ENCODE data around the gene DGAT2L6. TPM values are rescaled to one million over a fixed set of nuclear protein-coding genes. Genes with fewer than 3 reads are reported as not detected.
"Not testable (repeated sequence)": the region's sequence is repeated elsewhere in the genome, so short reads cannot be mapped to it uniquely, and the experiment has no call there.

Gene DGAT2L6
- polyA plus RNA-seq, 3 donors from 2014 or later, result not detected

DNA sequence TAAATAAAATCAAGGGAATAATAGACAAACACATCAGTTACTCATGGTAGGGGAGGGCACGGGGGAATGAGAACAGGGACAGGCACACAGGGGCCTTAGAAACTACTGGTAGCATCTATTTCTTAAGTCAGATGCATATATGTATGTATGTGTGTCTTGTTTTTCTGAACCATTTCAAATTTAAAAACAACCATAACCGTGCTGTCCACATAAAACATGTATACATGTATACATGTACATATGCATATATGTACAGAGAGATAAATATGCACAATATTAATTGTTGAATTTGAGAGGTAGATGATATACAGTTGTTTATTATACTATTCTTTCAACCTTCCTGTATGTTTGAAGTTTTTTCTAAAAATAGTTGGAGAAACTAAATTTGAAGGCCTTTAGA, 49.4 kb downstream of the DGAT2L6 start:
- H3K27ac Mint-ChIP-seq, result no peak overlapping the region

DNA sequence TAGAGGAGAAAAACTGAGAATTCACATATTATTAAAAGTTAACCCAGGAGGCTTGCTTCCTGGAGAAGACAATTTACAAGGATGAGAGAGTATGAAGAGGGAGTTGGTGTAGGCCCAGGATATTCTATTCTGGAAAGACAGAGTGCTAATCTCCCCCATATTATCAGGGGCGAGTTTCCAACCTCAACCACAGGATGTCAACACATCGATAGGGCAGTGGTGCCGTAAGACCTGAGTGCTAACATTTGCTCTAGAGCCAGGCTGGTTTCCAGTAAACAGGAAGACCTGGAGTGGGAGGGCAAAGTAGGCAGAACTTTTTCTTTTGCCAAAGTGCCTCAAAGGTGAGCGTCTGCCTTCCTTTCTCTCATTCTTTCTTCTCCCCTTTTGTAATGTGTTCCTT, 54.4 kb downstream of the DGAT2L6 start:
- Mint-ChIP-seq H3K36me3 (no peaks in the 10 kb centered on the region), H3K4me1 (peaks cover 0 to 8% of the 10 kb centered on the region in 2 donors), H3K27ac (no peak overlapping the region), H3K27me3 (ENCODE audit: low read depth in 3 of 3) (peaks cover 0 to 7% (median 3%) of the 10 kb centered on the region in 3 donors), H3K4me3 (no peak overlapping the region), H3K9me3 (no peaks in the 10 kb centered on the region)
- DNase-seq, result no peak

More for the DNA sequence above, 49.4 kb downstream of the DGAT2L6 start:
- H3K4me1 Mint-ChIP-seq, result peaks cover 0 to 3% of the 10 kb centered on the region in 2 donors
- no peaks in the 10 kb centered on the region for H3K9me3 Mint-ChIP-seq
- H3K36me3 Mint-ChIP-seq, result no peaks in the 10 kb centered on the region
- H3K4me3 Mint-ChIP-seq, result no peak overlapping the region
- H3K27me3 Mint-ChIP-seq (ENCODE audit: low read depth in 3 of 3), result peaks cover 1 to 5% (median 2%) of the 10 kb centered on the region in 3 donors
- no peak for DNase-seq

DNA sequence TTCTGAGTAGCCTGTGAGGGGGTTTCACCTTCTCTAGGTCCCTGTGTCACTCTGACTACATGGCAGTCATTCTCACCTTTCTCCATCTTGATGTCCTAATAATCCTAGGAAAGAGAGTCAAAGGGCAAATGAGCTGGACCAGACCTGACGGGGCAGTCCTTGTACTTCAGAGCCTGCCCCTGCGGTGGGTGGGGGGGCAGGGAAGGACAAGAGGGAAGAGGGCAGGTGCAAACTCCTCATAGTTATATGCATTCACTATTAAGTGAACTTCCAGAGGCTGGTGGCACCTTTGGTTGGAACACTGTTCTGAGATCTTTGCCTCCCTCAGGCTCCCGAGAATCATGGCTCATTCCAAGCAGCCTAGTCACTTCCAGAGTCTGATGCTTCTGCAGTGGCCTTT, 57.1 kb downstream of the DGAT2L6 start, which contains the start of gene AWAT1:
Gene AWAT1 (plus strand): TSS at position 301 of the 400 bp plus-strand sequence. CDS start 41 bp downstream, at position 342.
- no peak for DNase-seq
- no peak within 1 kb of the TSS for H3K4me3 Mint-ChIP-seq
- no peaks in the 10 kb centered on the region for H3K9me3 Mint-ChIP-seq
- H3K4me1 Mint-ChIP-seq, result peaks cover 0 to 8% of the 10 kb centered on the region in 2 donors
- H3K36me3 Mint-ChIP-seq, result no peaks in the 10 kb centered on the region
- H3K27me3 Mint-ChIP-seq (ENCODE audit: low read depth in 3 of 3), result peaks cover 0 to 10% (median 3%) of the 10 kb centered on the region in 3 donors
- no peak within 1 kb of the TSS for H3K27ac Mint-ChIP-seq

DNA sequence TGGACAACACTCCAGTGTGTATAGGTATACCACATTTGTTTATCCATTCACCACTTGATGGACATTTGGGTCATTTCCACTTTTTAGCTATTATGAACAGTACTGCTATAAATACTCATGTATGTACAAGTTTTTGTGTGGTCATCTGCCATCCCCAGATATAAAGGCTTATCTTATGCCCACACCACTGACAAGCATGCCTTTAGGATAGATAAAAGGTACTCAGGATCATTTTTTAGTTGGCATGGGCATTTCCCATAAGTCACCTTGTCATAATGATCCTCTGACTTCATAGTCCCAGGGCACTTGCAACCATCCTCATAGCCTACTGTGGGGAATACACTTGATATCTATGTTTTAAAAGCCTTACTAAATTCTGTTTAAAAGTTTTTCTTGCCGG, 63.5 kb downstream of the DGAT2L6 start:
- Mint-ChIP-seq H3K4me1 (no peaks in the 10 kb centered on the region), H3K27ac (no peak overlapping the region), H3K27me3 (ENCODE audit: low read depth in 3 of 3) (peaks cover 0 to 9% (median 3%) of the 10 kb centered on the region in 3 donors), H3K4me3 (no peak overlapping the region), H3K9me3 (no peaks in the 10 kb centered on the region), H3K36me3 (no peaks in the 10 kb centered on the region)
- DNase-seq, result no peak

DNA sequence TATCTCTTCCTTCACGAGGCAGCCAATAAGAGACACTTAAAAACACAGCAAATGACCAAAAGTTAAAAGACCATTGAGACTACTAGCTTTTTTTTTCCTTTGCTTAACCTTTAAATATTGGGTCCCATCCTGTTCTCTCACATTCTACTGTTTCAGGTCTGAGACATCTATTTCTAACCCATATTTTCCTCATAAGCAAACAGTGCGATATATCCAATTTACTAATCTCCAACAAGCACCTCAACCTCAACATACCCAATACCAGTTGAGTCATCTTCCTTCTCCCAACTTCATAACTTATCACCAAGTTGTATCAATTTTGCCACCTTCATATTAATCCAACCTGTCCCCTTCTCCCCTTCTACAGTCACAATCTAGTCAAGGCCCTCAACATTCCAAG, 64.2 kb downstream of the DGAT2L6 start:
- H3K4me3 Mint-ChIP-seq, result no peak overlapping the region
- H3K4me1 Mint-ChIP-seq, result no peaks in the 10 kb centered on the region
- no peak overlapping the region for H3K27ac Mint-ChIP-seq
- no peaks in the 10 kb centered on the region for H3K36me3 Mint-ChIP-seq
- no peaks in the 10 kb centered on the region for H3K9me3 Mint-ChIP-seq
- no peak for DNase-seq
- peaks cover 0 to 9% (median 3%) of the 10 kb centered on the region in 3 donors for H3K27me3 Mint-ChIP-seq (ENCODE audit: low read depth in 3 of 3)

DNA sequence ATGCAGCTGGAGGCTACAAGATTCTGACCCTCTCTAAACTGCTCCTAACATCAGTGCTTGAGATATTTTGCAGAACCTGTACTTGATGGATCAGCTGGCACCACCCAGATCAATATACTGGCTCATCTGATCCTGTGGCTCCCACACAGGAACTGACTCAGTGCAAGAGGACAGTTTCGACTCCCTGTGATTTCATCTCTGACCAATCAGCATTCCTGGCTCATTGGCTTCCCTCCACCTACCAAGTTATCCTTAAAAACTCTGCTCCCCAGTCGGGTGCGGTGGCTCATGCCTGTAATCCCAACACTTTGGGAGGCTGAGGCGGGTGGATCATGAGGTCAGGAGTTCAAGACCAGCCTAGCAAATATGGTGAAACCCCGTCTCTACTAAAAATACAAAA, 66.3 kb downstream of the DGAT2L6 start:
- H3K9me3 Mint-ChIP-seq; H3K27me3 Mint-ChIP-seq (ENCODE audit: low read depth in 3 of 3); H3K4me1 Mint-ChIP-seq; DNase-seq; H3K36me3 Mint-ChIP-seq; H3K4me3 Mint-ChIP-seq; H3K27ac Mint-ChIP-seq: not testable (repeated sequence)

DNA sequence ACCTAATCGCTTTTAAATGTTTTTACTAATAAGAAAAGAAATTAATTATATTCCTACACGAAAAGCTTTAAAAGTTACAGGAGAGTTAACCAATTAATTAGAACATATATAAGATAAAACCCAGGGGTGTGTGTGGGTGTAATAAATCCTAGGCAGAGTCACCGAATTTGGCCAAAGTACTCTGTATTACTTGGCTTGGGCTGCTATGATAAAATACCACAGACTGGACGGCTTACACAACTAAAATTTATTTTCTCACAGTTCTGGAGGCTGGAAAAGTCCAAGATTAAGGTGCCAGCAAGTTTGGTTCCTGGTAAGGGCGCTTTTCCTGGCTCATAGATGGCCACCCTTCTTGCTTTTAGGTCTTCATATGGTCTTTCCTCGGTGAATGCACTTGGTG, 67.6 kb downstream of the DGAT2L6 start:
- Mint-ChIP-seq H3K27ac (no peak overlapping the region), H3K4me1 (no peaks in the 10 kb centered on the region), H3K9me3 (no peaks in the 10 kb centered on the region), H3K36me3 (no peaks in the 10 kb centered on the region), H3K27me3 (ENCODE audit: low read depth in 3 of 3) (peaks cover 0 to 6% (median 3%) of the 10 kb centered on the region in 3 donors), H3K4me3 (no peak overlapping the region)
- no peak for DNase-seq

DNA sequence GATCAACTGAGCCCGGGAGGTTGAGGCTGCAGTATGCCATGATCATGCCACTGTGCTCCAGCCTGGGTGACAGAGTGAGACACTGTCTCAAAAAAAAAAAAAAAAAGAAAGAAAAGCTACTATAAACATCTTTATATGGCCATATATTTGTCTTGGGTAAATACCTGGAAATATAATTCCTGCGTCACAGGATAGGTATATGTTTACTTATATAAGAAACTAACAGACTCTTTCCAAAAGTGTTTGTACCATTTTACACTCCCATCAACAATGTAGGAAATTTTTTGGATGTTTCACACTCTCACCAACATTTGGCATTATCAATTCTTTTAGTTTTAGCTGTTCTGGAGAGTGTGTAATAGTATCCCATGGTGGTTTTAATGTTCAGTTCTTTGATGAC, 70.0 kb downstream of the DGAT2L6 start:
- Mint-ChIP-seq H3K4me1 (no peaks in the 10 kb centered on the region), H3K36me3 (peaks cover 0 to 2% (median 0%) of the 10 kb centered on the region in 3 donors), H3K27ac (no peak overlapping the region), H3K27me3 (ENCODE audit: low read depth in 3 of 3) (peaks cover 0 to 4% (median 0%) of the 10 kb centered on the region in 3 donors), H3K9me3 (no peaks in the 10 kb centered on the region), H3K4me3 (no peak overlapping the region)
- no peak for DNase-seq

DNA sequence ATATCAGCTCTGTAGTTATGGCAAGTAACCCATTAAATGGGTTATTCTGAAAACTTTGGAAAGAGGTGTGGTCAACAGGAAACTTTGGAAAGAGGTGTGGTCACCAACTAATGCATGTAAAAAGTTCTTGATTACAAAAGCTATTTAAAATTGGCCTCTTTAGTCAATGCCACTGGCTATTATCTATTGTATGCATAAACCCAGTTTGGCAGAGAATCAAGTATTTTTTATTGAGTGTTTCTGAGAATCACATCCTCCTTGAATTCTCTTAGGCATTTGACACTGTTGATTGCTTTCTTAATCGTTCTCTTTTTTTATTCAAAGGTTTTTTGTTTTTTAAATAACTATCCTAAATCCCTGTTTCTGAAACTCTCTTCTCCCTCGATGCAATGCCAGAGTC, 75.2 kb downstream of the DGAT2L6 start:
- DNase-seq, result no peak
- H3K4me1 Mint-ChIP-seq, result no peaks in the 10 kb centered on the region
- no peak overlapping the region for H3K27ac Mint-ChIP-seq
- peaks cover 0 to 14% (median 2%) of the 10 kb centered on the region in 3 donors for H3K36me3 Mint-ChIP-seq
- no peaks in the 10 kb centered on the region for H3K9me3 Mint-ChIP-seq
- no peak overlapping the region for H3K4me3 Mint-ChIP-seq
- H3K27me3 Mint-ChIP-seq (ENCODE audit: low read depth in 3 of 3), result peaks cover 0 to 4% (median 4%) of the 10 kb centered on the region in 3 donors

DNA sequence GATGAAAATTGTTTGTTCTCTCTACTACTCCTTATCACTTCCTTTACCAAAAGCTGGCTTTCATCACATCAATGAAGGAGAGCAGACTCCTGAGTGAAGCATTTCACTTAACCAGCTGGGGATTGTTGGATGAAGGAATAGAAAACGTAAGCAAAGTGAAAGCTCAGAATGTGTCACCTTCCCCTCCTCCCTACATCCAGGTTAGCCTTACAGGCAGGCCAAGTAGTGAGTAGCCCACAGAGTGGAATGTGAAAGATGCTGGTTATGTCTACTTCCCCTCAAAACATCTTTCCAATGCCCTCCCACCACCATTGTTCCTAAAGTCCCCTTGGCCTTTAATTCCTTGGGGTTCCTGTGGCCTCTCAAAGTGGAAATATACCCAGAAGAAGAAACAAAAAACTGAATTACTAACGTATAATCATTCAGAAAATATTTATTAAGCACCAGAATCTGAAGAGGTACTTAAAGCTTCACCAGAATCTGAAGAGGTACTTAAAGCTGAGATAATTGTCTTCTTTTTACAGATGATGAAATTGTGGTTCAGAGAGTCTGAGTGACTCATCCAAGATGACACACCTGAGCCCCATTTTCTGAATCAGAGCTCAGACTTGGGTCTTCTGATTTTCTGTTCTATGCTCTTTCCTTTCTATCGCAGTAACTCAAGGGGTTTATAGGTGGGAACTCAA, 76.2 kb downstream of the DGAT2L6 start:
- Mint-ChIP-seq H3K36me3 (peaks cover 0 to 14% (median 2%) of the 10 kb centered on the region in 3 donors), H3K27ac (no peak overlapping the region)
- DNase-seq, result no peak

DNA sequence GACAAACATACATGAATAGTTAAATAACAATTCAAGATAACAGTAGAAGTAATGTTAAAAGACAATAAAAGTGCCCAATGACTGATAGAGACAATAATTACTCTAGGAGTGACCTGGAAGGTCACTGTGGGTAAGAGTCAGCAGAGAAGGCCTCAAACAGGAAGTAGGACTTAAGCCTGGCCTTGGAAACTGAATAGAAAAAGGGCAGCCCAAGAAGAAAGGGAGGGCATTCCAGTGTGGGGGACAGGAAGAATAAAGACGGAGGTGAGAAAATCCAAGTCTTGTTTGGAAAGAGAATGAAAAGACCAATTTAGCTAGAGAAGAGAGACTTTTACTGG, 76.7 kb downstream of the DGAT2L6 start:
- Mint-ChIP-seq H3K27ac (no peak overlapping the region), H3K36me3 (peaks cover 0 to 14% (median 2%) of the 10 kb centered on the region in 3 donors), H3K27me3 (ENCODE audit: low read depth in 3 of 3) (peaks cover 0 to 4% (median 0%) of the 10 kb centered on the region in 3 donors), H3K4me1 (no peaks in the 10 kb centered on the region), H3K4me3 (no peak overlapping the region), H3K9me3 (no peaks in the 10 kb centered on the region)
- no peak for DNase-seq

More for the DNA sequence above, 76.2 kb downstream of the DGAT2L6 start:
- H3K27me3 Mint-ChIP-seq (ENCODE audit: low read depth in 3 of 3), result peaks cover 0 to 4% (median 0%) of the 10 kb centered on the region in 3 donors
- H3K9me3 Mint-ChIP-seq, result no peaks in the 10 kb centered on the region
- no peaks in the 10 kb centered on the region for H3K4me1 Mint-ChIP-seq
- H3K4me3 Mint-ChIP-seq, result no peak overlapping the region

DNA sequence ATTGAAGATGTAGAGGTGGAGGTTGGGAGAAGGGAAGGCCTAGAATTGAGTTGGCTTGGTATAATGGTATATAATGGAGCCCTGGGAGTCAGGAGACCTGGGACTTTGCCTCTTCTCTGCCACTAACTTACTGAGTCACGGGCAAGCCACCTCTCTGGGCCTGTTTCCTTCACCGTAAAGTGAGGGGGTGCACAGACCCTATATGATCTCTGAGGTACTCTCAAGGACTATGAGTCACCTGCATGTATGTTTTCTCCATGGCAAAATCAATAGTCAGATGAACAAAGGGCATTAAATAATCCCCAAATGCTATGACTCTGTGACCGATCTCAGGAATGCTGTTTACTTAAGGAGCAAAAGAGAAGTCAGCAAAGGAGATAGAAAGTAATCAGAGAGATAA, 77.6 kb downstream of the DGAT2L6 start:
- Mint-ChIP-seq H3K36me3 (peaks cover 0 to 14% (median 2%) of the 10 kb centered on the region in 3 donors), H3K27me3 (ENCODE audit: low read depth in 3 of 3) (peaks cover 0 to 4% (median 2%) of the 10 kb centered on the region in 3 donors), H3K27ac (no peak overlapping the region), H3K4me3 (no peak overlapping the region), H3K9me3 (no peaks in the 10 kb centered on the region), H3K4me1 (no peaks in the 10 kb centered on the region)
- DNase-seq, result no peak
